Thyroid gland (tissue), 4 donors: ENCODE measurements around the gene CDON. TPM values are rescaled to one million over a fixed set of nuclear protein-coding genes. Genes with fewer than 3 reads are reported as not detected.
"Not testable (repeated sequence)": the region's sequence is repeated elsewhere in the genome, so short reads cannot be mapped to it uniquely, and the experiment has no call there.

Experiments used
- DNase-seq, 2 donors: peaks; one replicate each; pipeline ENCODE4 v3.0.0-alpha.2; 2019
- H3K27ac ChIP-seq, 3 donors: fragments of 200-600 bp; sonication (generic); 1 replicate in 2 of 3; 2 replicates in 1 of 3; pipeline ENCODE4 v1.5.1; 2016 to 2019; ENCODE audit warnings: mild to moderate bottlenecking in 1 of 3, moderate library complexity in 1 of 3
- H3K27me3 ChIP-seq: fragments of 200-600 bp; sonication (generic); one replicate; pipeline ENCODE4 v1.5.1; 2019
- H3K36me3 ChIP-seq, 2 donors: fragments of 200-600 bp; sonication (generic); one replicate each; pipeline ENCODE4 v1.5.1; 2016 to 2019
- H3K4me1 ChIP-seq, 2 donors: fragments of 200-600 bp; sonication (generic); one replicate each; pipeline ENCODE4 v1.5.1; 2017 to 2019
- H3K4me3 ChIP-seq, 3 donors: fragments of 200-600 bp; sonication (generic); replicated peaks in 1 of 3; 1 replicate in 2 of 3; 2 replicates in 1 of 3; pipeline ENCODE4 v1.5.1; 2016; ENCODE audit warnings: mild to moderate bottlenecking in 1 of 3
- H3K9me3 ChIP-seq: fragments of 200-600 bp; sonication (generic); one replicate; pipeline ENCODE4 v1.5.1; 2017
- CTCF ChIP-seq, 6 experiments: fragments of 200-600 bp in 3 of 6; fragments of 450-650 bp in 3 of 6; sonication (generic) in 3 of 6; IDR thresholded peaks; one replicate each; pipeline ENCODE4 v1.5.1; 2016 to 2019; ENCODE audit warnings: antibody characterized with exemption in 6 of 6, mild to moderate bottlenecking in 2 of 6, inconsistent platforms in 1 of 6, moderate library complexity in 1 of 6
- POLR2A ChIP-seq, 2 donors: fragments of 450-650 bp; IDR thresholded peaks; one replicate each; pipeline ENCODE4 v1.6.1; 2017; ENCODE audit warnings: antibody characterized with exemption in 2 of 2, mild to moderate bottlenecking in 2 of 2, moderate library complexity in 1 of 2
- WGBS, 2 donors: methylation state at CpG; one replicate each; pipeline ENCODE4 v1.1.5; 2017; 5-methylcytosine and 5-hydroxymethylcytosine counted together
- intact Hi-C: fragments of 100-400 bp; cut with DNase I; formaldehyde crosslinking; loops from one replicate; pipeline ENCODE4 v1.15.1; 2023
- total RNA-seq, 4 donors: library from RNA; depleted of rRNA; stranded (reverse); fragments of >200 nt; gene quantifications; one replicate each; pipeline ENCODE4 v1.2.3, GENCODE V29; 2016

CDON gene
- total RNA-seq, 4 donors from 2014 or later = 75.8 to 168 (median 108) TPM

- Histone ChIP-seq H3K36me3 (peaks cover 20 to 25% of the 10 kb centered on the region in 2 donors), H3K4me3 (no peak overlapping the region), H3K27me3 (no peaks in the 10 kb centered on the region), H3K4me1 (peaks cover 15 to 16% of the 10 kb centered on the region in 2 donors), H3K9me3 (no peaks in the 10 kb centered on the region), H3K27ac (peak overlapping the region; percentile 39 to 79 (median 73))
- intact Hi-C loops = no loop called here
- WGBS, 2 donors = 5 to 25% methylated on average over 3 of the region's 3 CpGs
- DNase-seq = peak; percentile 80 to 81
- no peak for TF ChIP-seq POLR2A (IDR thresholded peaks at IDR 0.05)
These were observed 72.4 kb downstream of the CDON start for GRCh38 chr11:125990244-125990643.

- Histone ChIP-seq H3K36me3 (peaks cover 12 to 17% of the 10 kb centered on the region in 2 donors), H3K4me3 (no peak overlapping the region), H3K4me1 (peaks cover 15 to 16% of the 10 kb centered on the region in 2 donors), H3K9me3 (no peaks in the 10 kb centered on the region), H3K27ac (no peak overlapping the region), H3K27me3 (no peaks in the 10 kb centered on the region)
- WGBS, 2 donors = 79% methylated on average over 5 of the region's 5 CpGs
- no peak for DNase-seq
- intact Hi-C loops = no loop called here
- TF ChIP-seq POLR2A (IDR thresholded peaks at IDR 0.05) (no peak), CTCF (IDR thresholded peaks at IDR 0.05) (no peak)
These were observed 75.5 kb downstream of the CDON start for GRCh38 chr11:125987066-125987641.

GRCh38 chr11:125985956-125986355 is 76.7 kb downstream of the CDON start:
- intact Hi-C loops, H3K4me3 ChIP-seq, DNase-seq, H3K27ac ChIP-seq, H3K9me3 ChIP-seq, H3K27me3 ChIP-seq: not testable (repeated sequence)
- Histone ChIP-seq H3K4me1 (peaks cover 11% of the 10 kb centered on the region in 2 donors), H3K36me3 (peaks cover 13 to 17% of the 10 kb centered on the region in 2 donors)
- WGBS, 2 donors = 94 to 99% methylated on average over 6 of the region's 6 CpGs

GRCh38 chr11:125982348-125982730 is 80.3 kb downstream of the CDON start:
- Histone ChIP-seq H3K4me3 (no peak overlapping the region), H3K9me3 (no peaks in the 10 kb centered on the region), H3K27ac (no peak overlapping the region), H3K36me3 (peaks cover 10 to 19% of the 10 kb centered on the region in 2 donors), H3K4me1 (no peaks in the 10 kb centered on the region), H3K27me3 (no peaks in the 10 kb centered on the region)
- TF ChIP-seq CTCF (IDR thresholded peaks at IDR 0.05) (no peak), POLR2A (IDR thresholded peaks at IDR 0.05) (no peak)
- no peak for DNase-seq
- WGBS, 2 donors = 91 to 94% methylated on average over 3 of the region's 3 CpGs
- intact Hi-C loops = no loop called here

- no peak for DNase-seq
- peaks cover 10 to 19% of the 10 kb centered on the region in 2 donors for H3K36me3 ChIP-seq
- H3K27me3 ChIP-seq = no peaks in the 10 kb centered on the region
- no peaks in the 10 kb centered on the region for H3K9me3 ChIP-seq
- intact Hi-C loops = no loop called here
- H3K4me3 ChIP-seq = no peak overlapping the region
- no peak overlapping the region for H3K27ac ChIP-seq
- peaks cover 0 to 8% of the 10 kb centered on the region in 2 donors for H3K4me1 ChIP-seq
- TF ChIP-seq CTCF (IDR thresholded peaks at IDR 0.05) = no peak
- no peak for TF ChIP-seq POLR2A (IDR thresholded peaks at IDR 0.05)
- WGBS, 2 donors = 88 to 94% methylated on average over 8 of the region's 8 CpGs
These were observed 82.2 kb downstream of the CDON start for GRCh38 chr11:125980436-125980835.

GRCh38 chr11:125979511-125979910 is 83.2 kb downstream of the CDON start:
- TF ChIP-seq POLR2A (IDR thresholded peaks at IDR 0.05) = no peak
- no peak for TF ChIP-seq CTCF (IDR thresholded peaks at IDR 0.05)
- Histone ChIP-seq H3K4me3 (no peak overlapping the region), H3K27ac (no peak overlapping the region), H3K27me3 (no peaks in the 10 kb centered on the region), H3K9me3 (no peaks in the 10 kb centered on the region), H3K36me3 (peaks cover 10 to 19% of the 10 kb centered on the region in 2 donors), H3K4me1 (peaks cover 0 to 10% of the 10 kb centered on the region in 2 donors)
- intact Hi-C loops = no loop called here
- 92 to 93% methylated on average over 3 of the region's 3 CpGs for WGBS, 2 donors
- DNase-seq = no peak
